ENCODE measurements around the gene GTF2I. TPM values are rescaled to one million over a fixed set of nuclear protein-coding genes. Genes with fewer than 3 reads are reported as not detected.
"Not testable (repeated sequence)": the region's sequence is repeated elsewhere in the genome, so short reads cannot be mapped to it uniquely, and the experiment has no call there.

The GTF2I gene
- total RNA-seq, 1 donor from 2014 or later: 247 TPM

DNA sequence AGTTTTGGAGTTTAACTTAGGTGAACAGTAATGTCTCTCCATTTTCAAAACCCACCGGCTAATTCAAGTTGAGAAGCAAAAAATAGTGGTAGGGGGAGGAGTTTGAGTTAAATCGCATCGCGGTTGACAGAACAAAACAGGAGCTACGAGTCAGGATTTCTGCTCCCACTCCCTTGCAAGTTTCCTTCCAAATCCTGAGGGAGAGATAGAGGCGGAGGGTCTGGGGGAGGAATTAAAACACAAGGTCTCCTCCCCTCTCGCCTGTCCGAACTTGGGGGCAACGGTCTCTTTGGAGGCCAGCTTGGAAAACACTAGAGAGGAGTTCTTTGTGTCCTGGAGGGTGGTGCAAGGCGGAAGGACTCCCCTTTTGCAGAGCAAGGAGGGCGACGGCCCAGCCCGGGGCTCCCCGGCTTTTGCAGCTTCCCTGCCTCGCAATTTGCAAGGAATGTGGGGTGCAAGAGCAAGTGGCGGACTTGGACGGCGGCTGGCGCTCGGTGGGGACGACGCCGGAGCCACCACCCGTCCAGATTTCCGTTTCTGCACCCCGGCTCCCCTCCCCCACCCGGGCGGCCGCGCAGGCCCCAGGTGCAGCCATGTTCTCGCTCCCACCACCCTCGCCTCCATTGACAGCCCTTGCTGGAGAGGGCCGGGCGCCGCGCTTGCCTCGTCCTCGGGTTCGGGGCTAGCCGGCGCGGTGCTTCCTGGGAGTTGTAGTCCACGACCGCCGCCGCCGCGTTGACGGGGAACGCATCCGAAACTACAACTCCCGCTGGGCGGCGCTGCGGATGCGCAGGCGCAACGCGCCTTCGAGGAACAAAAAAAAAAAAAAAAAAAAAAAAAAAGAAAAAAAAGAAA, 454 bp upstream of the GTF2I start:
- no peaks in the 10 kb centered on the region for H3K9me3 Mint-ChIP-seq (ENCODE audit: unreplicated experiment)
- H3K27ac Mint-ChIP-seq (ENCODE audit: unreplicated experiment): peak overlapping the region; percentile 95
- H3K4me3 Mint-ChIP-seq (ENCODE audit: unreplicated experiment): peak overlapping the region; percentile 82
- H3K4me1 Mint-ChIP-seq (ENCODE audit: unreplicated experiment): peaks cover 51% of the 10 kb centered on the region
- H3K36me3 Mint-ChIP-seq (ENCODE audit: unreplicated experiment): no peaks in the 10 kb centered on the region
- TF ChIP-seq, protein P1, sequence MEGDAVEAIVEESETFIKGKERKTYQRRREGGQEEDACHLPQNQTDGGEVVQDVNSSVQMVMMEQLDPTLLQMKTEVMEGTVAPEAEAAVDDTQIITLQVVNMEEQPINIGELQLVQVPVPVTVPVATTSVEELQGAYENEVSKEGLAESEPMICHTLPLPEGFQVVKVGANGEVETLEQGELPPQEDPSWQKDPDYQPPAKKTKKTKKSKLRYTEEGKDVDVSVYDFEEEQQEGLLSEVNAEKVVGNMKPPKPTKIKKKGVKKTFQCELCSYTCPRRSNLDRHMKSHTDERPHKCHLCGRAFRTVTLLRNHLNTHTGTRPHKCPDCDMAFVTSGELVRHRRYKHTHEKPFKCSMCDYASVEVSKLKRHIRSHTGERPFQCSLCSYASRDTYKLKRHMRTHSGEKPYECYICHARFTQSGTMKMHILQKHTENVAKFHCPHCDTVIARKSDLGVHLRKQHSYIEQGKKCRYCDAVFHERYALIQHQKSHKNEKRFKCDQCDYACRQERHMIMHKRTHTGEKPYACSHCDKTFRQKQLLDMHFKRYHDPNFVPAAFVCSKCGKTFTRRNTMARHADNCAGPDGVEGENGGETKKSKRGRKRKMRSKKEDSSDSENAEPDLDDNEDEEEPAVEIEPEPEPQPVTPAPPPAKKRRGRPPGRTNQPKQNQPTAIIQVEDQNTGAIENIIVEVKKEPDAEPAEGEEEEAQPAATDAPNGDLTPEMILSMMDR (IDR thresholded peaks at IDR 0.05): no peak
- DNase-seq (ENCODE audit: extremely low spot score, unreplicated experiment): peak; percentile 99
- H3K27me3 Mint-ChIP-seq (ENCODE audit: unreplicated experiment): no peaks in the 10 kb centered on the region

DNA sequence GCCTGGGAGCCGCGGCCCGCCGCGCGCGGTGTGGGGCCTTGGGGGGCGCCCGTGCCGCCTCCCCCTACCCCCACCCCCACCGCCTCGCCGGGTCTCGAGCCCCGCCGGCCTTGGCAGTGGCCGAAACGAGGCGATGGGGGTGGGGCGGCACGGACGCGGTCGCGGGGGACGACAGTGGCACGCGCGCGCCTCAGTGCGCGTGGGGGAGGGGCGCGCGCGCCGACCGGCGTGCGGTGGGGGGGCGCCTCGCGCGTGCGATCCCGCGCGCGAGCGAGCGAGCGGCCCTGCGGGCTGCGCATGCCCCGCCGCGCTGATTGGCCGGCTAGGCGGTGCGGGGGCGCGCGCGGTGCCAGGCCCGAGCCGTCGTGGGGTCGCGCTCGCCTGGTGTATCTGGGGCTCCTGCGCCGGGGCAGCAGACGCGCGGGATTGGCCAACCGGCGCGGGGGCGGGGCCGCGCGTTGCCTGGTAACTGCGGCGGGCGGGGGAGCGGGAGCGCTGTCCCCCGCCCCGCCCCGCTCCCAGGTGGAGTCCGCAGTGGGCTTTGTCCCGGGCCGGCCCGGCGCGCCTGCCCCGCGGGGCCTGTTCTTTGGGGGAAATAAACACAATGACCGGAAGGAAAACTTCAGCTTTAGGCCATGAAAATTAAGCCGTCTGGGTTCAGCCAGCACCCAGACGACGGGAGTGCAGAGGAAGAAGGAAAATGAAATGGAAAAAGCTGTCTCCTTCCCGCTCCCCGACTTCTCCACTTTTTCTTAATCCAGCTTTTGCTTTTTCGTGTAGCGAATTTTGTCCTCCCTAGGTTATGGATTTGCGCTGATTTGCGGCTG, 873 bp downstream of the GTF2I start:
- Mint-ChIP-seq H3K4me3 (ENCODE audit: unreplicated experiment) (peak overlapping the region; percentile 87), H3K36me3 (ENCODE audit: unreplicated experiment) (no peaks in the 10 kb centered on the region), H3K4me1 (ENCODE audit: unreplicated experiment) (peaks cover 59% of the 10 kb centered on the region), H3K27me3 (ENCODE audit: unreplicated experiment) (no peaks in the 10 kb centered on the region), H3K9me3 (ENCODE audit: unreplicated experiment) (no peaks in the 10 kb centered on the region), H3K27ac (ENCODE audit: unreplicated experiment) (peak overlapping the region; percentile 77)
- TF ChIP-seq, protein P1 (IDR thresholded peaks at IDR 0.05): no peak
- DNase-seq (ENCODE audit: extremely low spot score, unreplicated experiment): peak; percentile 98

DNA sequence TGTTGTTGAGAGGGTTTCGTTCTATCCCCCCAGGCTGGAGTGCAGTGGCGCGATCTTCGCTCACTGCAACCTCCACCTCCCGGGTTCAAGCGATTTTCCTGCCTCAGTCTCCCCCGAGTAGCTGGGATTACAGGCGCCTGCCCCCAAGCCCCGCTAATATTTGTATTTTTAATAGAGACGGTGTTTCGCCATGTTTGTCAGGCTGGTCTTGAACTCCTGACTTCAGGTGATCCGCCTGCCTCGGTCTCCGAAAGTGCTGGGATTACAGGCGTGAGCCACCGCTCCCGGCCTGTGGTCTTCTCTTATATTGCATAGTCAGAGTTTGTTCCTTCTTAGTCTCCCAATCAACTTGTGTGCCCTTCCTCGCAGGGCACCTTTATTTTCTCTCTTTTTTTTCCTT, 2.7 kb downstream of the GTF2I start:
- H3K27me3 Mint-ChIP-seq (ENCODE audit: unreplicated experiment); DNase-seq (ENCODE audit: extremely low spot score, unreplicated experiment): not testable (repeated sequence)
- peak overlapping the region; percentile 92 for H3K27ac Mint-ChIP-seq (ENCODE audit: unreplicated experiment)

DNA sequence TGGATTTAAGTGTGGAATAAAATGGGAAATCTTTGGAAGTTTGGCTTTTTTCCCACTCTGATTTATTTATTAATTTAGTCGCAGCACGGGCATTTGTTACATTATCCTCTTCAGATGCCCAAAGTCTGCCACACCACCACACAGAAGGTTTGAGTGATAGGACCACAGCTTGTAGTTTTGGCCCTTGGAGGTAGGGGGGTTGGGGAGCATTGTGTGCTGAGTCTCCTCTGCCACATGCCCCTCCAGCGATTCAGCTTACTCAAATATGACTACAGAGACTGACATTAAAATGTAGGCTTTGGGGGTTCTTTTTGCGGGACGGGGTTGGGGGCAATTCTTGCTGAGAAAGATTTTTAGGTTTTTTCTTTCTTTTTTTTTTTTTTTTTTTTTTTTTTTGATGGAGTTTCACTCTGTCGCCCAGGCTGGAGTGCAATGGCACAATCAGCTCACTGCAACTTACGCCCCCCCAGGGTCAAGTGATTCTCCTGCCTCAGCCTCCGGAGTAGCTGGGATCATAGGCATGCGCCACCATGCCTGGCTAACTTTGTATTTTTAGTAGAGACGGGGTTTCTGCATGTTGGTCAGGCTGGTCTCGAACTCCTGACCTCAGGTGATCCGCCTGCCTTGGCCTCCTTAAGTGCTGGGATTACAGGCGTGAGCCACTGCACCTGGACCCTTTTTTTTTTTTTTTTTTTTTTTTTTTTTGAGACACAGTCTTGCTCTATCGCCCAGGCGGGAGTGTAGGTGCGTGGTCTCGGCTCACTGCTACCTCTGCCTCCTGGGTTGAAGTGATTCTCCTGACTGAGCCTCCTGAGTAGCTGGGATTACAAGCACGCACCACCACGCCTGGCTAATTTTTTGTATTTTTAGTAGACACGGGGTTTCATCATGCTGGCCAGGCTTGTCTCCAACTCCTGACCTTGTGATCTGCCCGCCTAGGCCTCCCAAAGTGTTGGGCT, 4.6 kb downstream of the GTF2I start:
- not testable (repeated sequence) for H3K27me3 Mint-ChIP-seq (ENCODE audit: unreplicated experiment); H3K4me3 Mint-ChIP-seq (ENCODE audit: unreplicated experiment); DNase-seq (ENCODE audit: extremely low spot score, unreplicated experiment); H3K9me3 Mint-ChIP-seq (ENCODE audit: unreplicated experiment)
- H3K27ac Mint-ChIP-seq (ENCODE audit: unreplicated experiment): peak overlapping the region; percentile 41
- peaks cover 55% of the 10 kb centered on the region for H3K4me1 Mint-ChIP-seq (ENCODE audit: unreplicated experiment)
- H3K36me3 Mint-ChIP-seq (ENCODE audit: unreplicated experiment): peaks cover 11% of the 10 kb centered on the region

More for the DNA sequence above, 2.7 kb downstream of the GTF2I start:
- H3K36me3 Mint-ChIP-seq (ENCODE audit: unreplicated experiment); H3K9me3 Mint-ChIP-seq (ENCODE audit: unreplicated experiment): not testable (repeated sequence)
- Mint-ChIP-seq H3K4me3 (ENCODE audit: unreplicated experiment) (peak overlapping the region; percentile 59), H3K4me1 (ENCODE audit: unreplicated experiment) (peaks cover 63% of the 10 kb centered on the region)

DNA sequence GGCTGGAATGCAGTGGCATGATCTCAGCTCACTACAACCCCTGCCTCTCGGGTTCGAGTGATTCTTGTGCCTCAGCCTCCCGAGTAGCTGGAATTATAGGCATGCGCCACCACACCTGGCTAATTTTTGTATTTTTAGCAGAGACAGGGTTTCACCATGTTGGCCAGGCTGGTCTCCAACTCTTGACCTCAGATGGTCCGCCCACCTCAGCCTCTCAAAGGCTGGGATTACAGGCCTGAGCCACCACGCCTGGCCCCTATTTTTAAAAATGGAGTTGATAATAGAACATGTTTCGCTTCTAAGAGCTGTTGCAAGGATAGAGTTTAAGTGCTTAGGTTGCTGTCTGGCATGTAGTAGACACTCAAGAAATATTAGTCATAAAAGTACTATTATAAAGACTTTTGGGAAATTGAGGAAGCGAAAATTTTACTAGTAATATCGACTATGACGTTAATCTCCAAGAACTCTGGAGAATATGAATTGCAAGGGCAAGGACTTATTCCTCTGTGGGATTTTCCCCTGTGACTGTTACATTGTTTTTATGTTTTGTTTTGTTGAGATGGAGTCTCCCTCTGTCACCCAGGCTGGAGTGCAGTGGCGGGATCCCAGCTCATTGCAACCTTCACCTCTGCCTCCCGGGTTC, 7.9 kb downstream of the GTF2I start:
- Mint-ChIP-seq H3K4me3 (ENCODE audit: unreplicated experiment) (no peak overlapping the region), H3K36me3 (ENCODE audit: unreplicated experiment) (peaks cover 15% of the 10 kb centered on the region), H3K27me3 (ENCODE audit: unreplicated experiment) (no peaks in the 10 kb centered on the region), H3K4me1 (ENCODE audit: unreplicated experiment) (peaks cover 41% of the 10 kb centered on the region), H3K9me3 (ENCODE audit: unreplicated experiment) (no peaks in the 10 kb centered on the region), H3K27ac (ENCODE audit: unreplicated experiment) (peak overlapping the region; percentile 18)
- no peak for DNase-seq (ENCODE audit: extremely low spot score, unreplicated experiment)
- TF ChIP-seq, protein P1 (IDR thresholded peaks at IDR 0.05): no peak

DNA sequence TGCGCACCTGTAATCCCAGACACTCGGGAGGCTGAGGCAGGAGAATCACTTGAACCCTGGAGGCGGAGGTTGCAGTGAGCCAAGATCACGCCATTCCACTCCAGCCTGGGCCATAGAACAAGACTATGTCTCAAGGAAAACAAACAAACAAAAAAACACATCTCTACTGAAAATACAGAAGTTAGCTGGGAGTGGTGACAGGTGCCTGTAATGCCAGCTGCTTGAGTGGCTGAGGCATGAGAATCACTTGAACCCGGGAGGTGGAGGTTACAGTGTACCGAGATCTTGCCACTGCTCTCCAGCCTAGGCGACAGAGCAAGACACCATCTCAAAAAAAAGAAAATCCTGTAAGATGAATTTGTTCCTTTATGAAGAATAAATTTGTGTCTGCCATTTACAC, 9.5 kb downstream of the GTF2I start:
- Mint-ChIP-seq H3K4me1 (ENCODE audit: unreplicated experiment) (peaks cover 33% of the 10 kb centered on the region), H3K36me3 (ENCODE audit: unreplicated experiment) (peaks cover 15% of the 10 kb centered on the region)
- H3K9me3 Mint-ChIP-seq (ENCODE audit: unreplicated experiment); H3K4me3 Mint-ChIP-seq (ENCODE audit: unreplicated experiment); H3K27ac Mint-ChIP-seq (ENCODE audit: unreplicated experiment); H3K27me3 Mint-ChIP-seq (ENCODE audit: unreplicated experiment); DNase-seq (ENCODE audit: extremely low spot score, unreplicated experiment): not testable (repeated sequence)

DNA sequence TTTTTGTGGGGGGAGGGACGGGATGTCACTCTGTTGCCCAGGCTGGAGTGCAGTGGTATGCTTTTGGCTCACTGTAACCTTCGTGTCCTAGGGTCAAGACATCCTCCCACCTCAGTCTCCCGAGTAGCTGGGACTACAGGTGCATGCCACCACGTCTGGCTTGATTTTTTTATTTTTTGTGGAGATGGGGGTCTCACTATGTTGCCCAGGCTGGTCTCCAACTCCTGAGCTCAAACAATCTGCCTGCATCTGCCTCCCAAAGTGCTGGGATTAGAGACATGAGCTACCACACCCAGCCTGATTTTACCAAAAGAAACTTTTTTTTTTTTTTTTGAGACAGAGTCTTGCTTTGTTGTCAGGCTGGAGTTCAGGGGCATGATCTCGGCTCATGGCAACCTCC, 10.0 kb downstream of the GTF2I start:
- not testable (repeated sequence) for H3K27me3 Mint-ChIP-seq (ENCODE audit: unreplicated experiment); H3K4me3 Mint-ChIP-seq (ENCODE audit: unreplicated experiment); DNase-seq (ENCODE audit: extremely low spot score, unreplicated experiment); H3K27ac Mint-ChIP-seq (ENCODE audit: unreplicated experiment); H3K9me3 Mint-ChIP-seq (ENCODE audit: unreplicated experiment)
- H3K36me3 Mint-ChIP-seq (ENCODE audit: unreplicated experiment): peaks cover 15% of the 10 kb centered on the region
- peaks cover 31% of the 10 kb centered on the region for H3K4me1 Mint-ChIP-seq (ENCODE audit: unreplicated experiment)

All from osteocyte (in vitro differentiated cells).